GM21528 (cell line): ENCODE measurements around the gene AANAT.
"Not testable (repeated sequence)": the region's sequence is repeated elsewhere in the genome, so short reads cannot be mapped to it uniquely, and the experiment has no call there.

ENCODE experiments used
- ATAC-seq: cut with Tn5 transposase; IDR thresholded peaks from one replicate; pipeline ENCODE4 v1.9.1; 2021; ENCODE audit warnings: mild to moderate bottlenecking, moderate library complexity; ENCODE audit not compliant: unreplicated experiment, low FRiP score

The AANAT gene

DNA sequence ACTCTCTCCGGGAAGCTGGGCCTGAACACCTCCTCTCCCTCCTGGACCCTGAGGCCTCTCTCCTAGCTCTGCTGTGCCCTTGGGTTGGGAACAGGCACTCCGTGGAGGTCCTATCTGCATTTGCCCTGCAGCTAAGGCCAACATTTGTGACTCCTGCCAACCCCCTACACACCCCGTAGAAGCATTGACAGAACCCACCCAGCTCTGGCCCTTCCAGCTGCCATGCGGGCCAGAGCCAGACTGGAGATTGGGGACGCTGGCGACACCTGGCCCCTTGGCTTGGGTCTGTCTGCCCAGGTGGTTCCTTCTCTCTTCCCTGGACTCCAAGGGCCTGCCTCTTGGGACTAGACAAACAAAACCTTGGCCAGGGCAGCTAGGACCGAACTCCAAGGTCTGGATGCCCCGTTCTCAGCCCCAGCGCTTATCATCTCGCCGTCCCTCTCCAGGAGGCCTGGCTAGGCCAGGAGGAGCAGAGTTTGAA, 34.5 kb downstream of the AANAT start:
- ATAC-seq = no peak

GRCh38 chr17:76502341-76503211, 35.2 kb downstream of the AANAT start:
- no peak for ATAC-seq

DNA sequence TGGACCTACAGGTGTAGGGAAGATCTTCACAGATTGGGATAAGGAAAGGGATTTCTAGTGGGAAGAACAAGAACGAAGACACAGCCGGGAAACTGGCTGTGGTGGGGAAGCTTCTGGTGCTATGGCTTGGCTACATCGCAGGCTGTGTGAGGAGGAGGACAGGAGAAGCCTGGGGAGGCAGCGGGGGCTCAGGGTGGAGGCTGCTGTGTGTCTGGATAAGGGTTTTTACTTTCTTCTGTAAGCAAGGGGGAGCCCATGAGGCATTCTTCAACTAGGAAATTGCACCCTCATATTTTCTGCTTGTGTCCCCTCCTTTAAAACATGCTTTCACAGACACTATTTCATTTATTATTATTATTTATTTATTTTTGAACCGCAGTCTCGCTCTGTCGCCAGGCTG, 36.7 kb downstream of the AANAT start:
- no peak for ATAC-seq

- ATAC-seq = no peak
Observed at GRCh38 chr17:76506408-76507345, 39.3 kb downstream of the AANAT start.

DNA sequence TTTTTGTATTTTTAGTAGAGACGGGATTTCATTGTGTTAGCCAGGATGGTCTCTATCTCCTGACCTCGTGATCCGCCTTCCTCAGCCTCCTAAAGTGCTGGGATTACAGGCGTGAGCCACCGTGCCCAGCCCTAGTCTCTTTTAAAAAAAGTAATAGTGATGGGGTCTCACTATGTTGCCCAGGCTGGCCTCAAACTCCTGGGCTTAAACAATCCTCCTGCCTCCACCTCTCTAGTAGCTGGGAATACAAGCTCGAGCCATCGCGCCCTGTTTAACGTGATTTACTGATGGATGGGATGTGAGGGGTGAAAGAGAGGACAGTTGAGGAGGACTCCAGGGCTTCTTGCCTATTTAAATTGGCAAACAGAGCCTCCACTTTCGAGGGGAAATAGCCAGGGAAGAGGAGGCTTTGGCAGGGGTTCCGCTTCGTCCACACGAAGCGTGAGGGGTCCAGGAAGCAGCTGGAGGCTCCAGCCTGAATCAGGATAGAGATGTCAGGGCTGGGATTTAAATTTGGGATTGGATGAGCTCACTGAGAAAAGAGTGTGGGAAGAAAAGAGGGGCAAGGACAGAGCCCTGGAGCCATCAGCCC, 41.2 kb downstream of the AANAT start:
- ATAC-seq = not testable (repeated sequence)

- no peak for ATAC-seq
Observed at GRCh38 chr17:76510831-76511244, 43.4 kb downstream of the AANAT start.

DNA sequence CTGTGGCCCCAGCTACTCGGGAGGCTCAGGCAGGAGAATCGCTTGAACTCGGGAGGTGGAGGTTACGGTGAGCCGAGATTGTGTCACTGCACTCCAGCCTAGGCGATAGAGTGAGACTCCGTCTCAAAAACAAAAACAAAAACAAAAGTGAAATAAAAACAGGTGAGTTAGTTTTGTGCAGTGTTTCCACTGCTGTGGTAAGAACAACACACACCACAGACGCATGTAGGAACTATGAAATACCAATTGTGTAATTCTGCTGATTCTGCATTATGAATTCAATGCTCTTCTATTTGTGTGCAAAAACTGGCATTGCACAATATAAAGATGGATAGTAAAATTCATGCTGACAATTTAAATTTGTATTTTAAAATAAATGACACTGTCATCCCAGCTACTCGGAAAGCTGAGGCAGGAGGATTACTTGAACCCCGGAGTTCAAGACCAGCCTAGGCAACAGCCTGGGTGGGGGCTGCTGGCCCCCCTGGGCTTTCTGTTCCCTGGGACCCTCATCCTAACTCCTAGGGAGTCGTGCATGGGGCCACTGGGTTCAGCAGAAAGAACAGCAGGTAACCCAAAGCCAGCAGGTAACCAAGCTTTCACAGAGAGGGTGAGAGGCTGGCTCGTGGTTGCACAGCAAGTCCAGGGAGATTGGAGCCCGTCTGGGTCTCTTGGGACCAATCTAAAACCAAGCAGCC, 44.4 kb downstream of the AANAT start:
- no peak for ATAC-seq

GRCh38 chr17:76512366-76513305, 45.2 kb downstream of the AANAT start:
- ATAC-seq = no peak

- ATAC-seq = no peak
Observed at GRCh38 chr17:76513306-76513692, 45.9 kb downstream of the AANAT start.

GRCh38 chr17:76514355-76514754, 47.0 kb downstream of the AANAT start:
- ATAC-seq = not testable (repeated sequence)

DNA sequence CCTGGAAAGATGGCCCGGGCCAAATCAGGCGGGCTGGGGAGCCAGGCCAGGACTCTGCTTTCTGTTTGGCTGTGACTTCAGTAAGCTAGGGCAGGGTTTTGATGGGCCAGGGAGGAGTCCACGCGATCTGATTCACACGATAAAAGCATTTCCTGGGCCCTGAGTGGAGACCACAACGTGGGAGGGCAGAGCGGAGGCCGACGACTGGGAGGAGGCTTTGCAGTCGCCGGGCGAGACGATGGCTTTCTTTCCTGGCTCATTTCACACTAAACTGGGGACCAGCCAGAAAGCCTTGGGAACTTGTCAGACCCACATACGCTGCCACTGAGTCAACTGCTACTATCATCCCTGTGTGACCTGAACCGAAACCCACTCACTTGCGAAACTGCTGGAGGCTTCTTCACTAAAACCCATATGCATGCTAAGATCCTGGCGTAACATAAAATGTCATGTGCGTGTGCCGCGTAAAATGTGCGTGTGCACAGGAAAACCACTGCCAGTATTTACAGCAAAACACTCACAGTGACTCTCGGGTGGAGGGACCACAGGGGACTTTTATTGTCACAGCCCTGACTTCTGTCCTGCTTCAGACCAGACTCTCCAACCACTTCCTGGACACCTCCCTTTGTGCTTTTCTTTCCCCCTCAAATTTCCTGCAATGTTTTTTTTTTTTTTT, 48.0 kb downstream of the AANAT start:
- no peak for ATAC-seq

DNA sequence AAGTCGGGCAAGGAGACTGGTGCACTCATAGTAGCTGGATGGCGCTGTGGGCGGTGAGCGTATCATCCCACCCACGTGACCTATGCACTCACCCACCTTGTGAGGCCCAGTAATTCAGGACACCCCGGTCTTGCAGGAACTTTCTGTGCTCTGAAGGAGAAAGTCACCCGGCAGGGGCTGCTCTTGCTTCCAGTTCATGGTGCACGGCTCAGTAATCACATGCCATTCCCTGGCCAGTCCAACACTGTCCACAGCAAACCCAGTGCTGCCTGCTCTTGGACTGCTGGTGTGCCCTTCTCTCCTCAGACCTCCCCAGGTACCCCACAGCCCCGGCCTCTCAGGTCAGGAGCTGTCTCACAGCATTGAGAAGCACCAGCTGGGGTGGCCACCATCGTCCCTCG, 50.2 kb downstream of the AANAT start:
- no peak for ATAC-seq

DNA sequence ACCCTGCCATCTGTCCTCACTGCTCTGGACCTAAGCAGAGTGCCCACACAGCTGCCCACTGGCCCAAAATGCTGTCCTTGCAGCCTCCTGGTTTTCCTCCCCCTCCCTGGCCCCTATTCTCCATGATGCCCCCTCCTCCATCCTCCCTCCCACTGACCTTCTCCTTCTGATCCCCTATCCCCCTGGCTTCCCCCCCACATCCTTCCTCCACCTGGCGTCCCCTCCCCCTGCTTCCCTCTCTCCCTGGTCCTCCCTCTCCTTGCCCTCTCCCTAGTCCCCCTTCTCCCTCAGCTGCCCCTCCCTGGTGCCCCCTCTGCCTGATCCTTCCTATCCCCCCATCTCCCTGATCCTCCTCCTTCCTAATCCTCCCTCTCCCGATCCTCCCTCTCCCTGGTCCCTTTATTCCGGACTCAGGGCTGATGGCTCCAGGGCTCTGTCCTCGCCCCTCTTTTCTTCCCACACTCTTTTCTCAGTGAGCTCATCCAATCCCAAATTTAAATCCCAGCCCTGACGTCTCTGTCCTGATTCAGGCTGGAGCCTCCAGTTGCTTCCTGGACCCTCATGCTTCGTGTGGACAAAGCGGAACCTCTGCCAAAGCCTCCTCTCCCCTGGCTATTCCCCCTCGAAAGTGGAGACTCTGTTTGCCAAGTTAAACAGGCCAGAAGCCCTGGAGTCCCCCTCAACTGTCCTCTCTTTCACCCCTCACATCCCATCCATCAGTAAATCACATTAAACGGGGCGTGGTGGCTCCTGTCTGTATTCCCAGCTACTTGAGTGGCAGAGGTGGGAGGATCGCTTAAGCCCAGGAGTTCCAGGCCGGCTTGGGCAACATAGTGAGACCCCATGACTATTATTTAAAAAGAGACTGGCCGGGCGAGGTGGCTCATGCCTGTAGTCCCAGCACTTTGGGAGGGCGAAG, 51.9 kb downstream of the AANAT start:
- no peak for ATAC-seq
